CD14-positive monocyte (primary cell): ENCODE measurements around the gene ROR1. TPM values are rescaled to one million over a fixed set of nuclear protein-coding genes. Genes with fewer than 3 reads are reported as not detected.

Experiments used
- DNase-seq, 3 donors: peaks; one replicate each; pipeline ENCODE4 v3.0.0-alpha.2; 2011 to 2022
- H2AFZ ChIP-seq: 2 replicates; pipeline ENCODE4 v1.6.0; 2012; ENCODE audit warnings: mild to moderate bottlenecking, low read depth, low read length, inconsistent platforms; ENCODE audit not compliant: insufficient read depth, poor library complexity, severe bottlenecking
- H3K27ac ChIP-seq, 2 donors: 1 replicate in 1 of 2; 2 replicates in 1 of 2; pipeline ENCODE4 v1.5.1; 2012 to 2013; ENCODE audit warnings: low read length in 2 of 2, control low read depth in 1 of 2, inconsistent platforms in 1 of 2, low read depth in 1 of 2, mild to moderate bottlenecking in 1 of 2
- H3K27me3 ChIP-seq, 2 donors: one replicate each; pipeline versions ENCODE4 v1.6.0 to v1.6.1; 2011 to 2013; ENCODE audit warnings: low read length in 2 of 2; ENCODE audit not compliant: control insufficient read depth in 2 of 2, insufficient read depth in 2 of 2
- H3K36me3 ChIP-seq, 2 donors: replicated peaks in 1 of 2; 1 replicate in 1 of 2; 2 replicates in 1 of 2; pipeline versions ENCODE4 v1.5.1 to v1.6.1; 2012 to 2013; ENCODE audit warnings: low read length in 2 of 2, control low read depth in 1 of 2, inconsistent platforms in 1 of 2, mild to moderate bottlenecking in 1 of 2; ENCODE audit not compliant: insufficient read depth in 2 of 2, control insufficient read depth in 1 of 2
- H3K4me1 ChIP-seq, 2 donors: 1 replicate in 1 of 2; 2 replicates in 1 of 2; pipeline versions ENCODE4 v1.5.1 to v1.6.1; 2012 to 2013; ENCODE audit warnings: low read length in 2 of 2, control low read depth in 1 of 2, inconsistent platforms in 1 of 2, mild to moderate bottlenecking in 1 of 2, moderate library complexity in 1 of 2; ENCODE audit not compliant: insufficient read depth in 2 of 2, control insufficient read depth in 1 of 2
- H3K4me2 ChIP-seq: replicated peaks from 2 replicates; pipeline ENCODE3; 2012; ENCODE audit warnings: low read length, moderate library complexity, mild to moderate bottlenecking; ENCODE audit not compliant: poor library complexity, severe bottlenecking; ENCODE audit errors: extremely low read depth
- H3K4me3 ChIP-seq, 3 experiments: fragments of 200-600 bp in 1 of 3; sonication (generic) in 1 of 3; replicated peaks in 1 of 3; 1 replicate in 2 of 3; 2 replicates in 1 of 3; pipeline ENCODE4 v1.5.1; 2011 to 2013; ENCODE audit warnings: low read length in 3 of 3, mild to moderate bottlenecking in 3 of 3, control low read depth in 2 of 3, low read depth in 2 of 3, inconsistent platforms in 1 of 3, moderate library complexity in 1 of 3
- H3K79me2 ChIP-seq: 2 replicates; pipeline ENCODE4 v1.6.0; 2012; ENCODE audit warnings: mild to moderate bottlenecking, control low read depth, inconsistent platforms, low read length, moderate library complexity; ENCODE audit not compliant: insufficient read depth
- H3K9ac ChIP-seq: 2 replicates; pipeline ENCODE4 v1.6.0; 2017; ENCODE audit warnings: low read length, mild to moderate bottlenecking; ENCODE audit not compliant: insufficient read depth, poor library complexity, severe bottlenecking
- H3K9me3 ChIP-seq, 2 donors: replicated peaks in 1 of 2; 1 replicate in 1 of 2; 2 replicates in 1 of 2; pipeline versions ENCODE4 v1.5.1 to v1.6.1; 2012 to 2013; ENCODE audit warnings: low read length in 2 of 2, control low read depth in 1 of 2; ENCODE audit not compliant: control insufficient read depth in 1 of 2, insufficient read depth in 1 of 2
- H4K20me1 ChIP-seq: 2 replicates; pipeline ENCODE4 v1.6.0; 2012; ENCODE audit warnings: mild to moderate bottlenecking, low read length, control low read depth, moderate library complexity; ENCODE audit not compliant: insufficient read depth
- H3K27ac Mint-ChIP-seq, 7 donors: one replicate each; pipeline ENCODE4 v1.8.0; 2020; ENCODE audit warnings: mild to moderate bottlenecking in 7 of 7, mixed read lengths in 7 of 7, moderate library complexity in 6 of 7, inconsistent platforms in 2 of 7
- H3K27me3 Mint-ChIP-seq, 3 donors: one replicate each; pipeline ENCODE4 v1.8.0; 2021 to 2022; ENCODE audit warnings: low read depth in 3 of 3, mild to moderate bottlenecking in 3 of 3, mixed read lengths in 3 of 3, moderate library complexity in 3 of 3, inconsistent platforms in 1 of 3
- H3K36me3 Mint-ChIP-seq, 2 donors: one replicate each; pipeline ENCODE4 v1.8.0; 2020; ENCODE audit warnings: mixed read lengths in 2 of 2, inconsistent platforms in 1 of 2, mild to moderate bottlenecking in 1 of 2
- H3K4me1 Mint-ChIP-seq: one replicate; pipeline ENCODE4 v1.8.0; 2020; ENCODE audit warnings: mild to moderate bottlenecking, mixed read lengths
- H3K4me3 Mint-ChIP-seq, 2 donors: one replicate each; pipeline ENCODE4 v1.8.0; 2020; ENCODE audit warnings: mild to moderate bottlenecking in 2 of 2, mixed read lengths in 2 of 2, moderate library complexity in 1 of 2
- H3K9me3 Mint-ChIP-seq, 7 donors: one replicate each; pipeline ENCODE4 v1.8.0; 2020 to 2022; ENCODE audit warnings: mixed read lengths in 7 of 7, mild to moderate bottlenecking in 6 of 7, moderate library complexity in 6 of 7, inconsistent platforms in 2 of 7
- WGBS: methylation state at CpG from one replicate; pipeline ENCODE4 v1.1.5; 2013; ENCODE audit warnings: missing lambda C conversion rate; ENCODE audit not compliant: insufficient coverage; 5-methylcytosine and 5-hydroxymethylcytosine counted together
- intact Hi-C, 2 donors: fragments of 100-400 bp; cut with micrococcal nuclease; formaldehyde crosslinking; loops; one replicate each; pipeline versions ENCODE4 v1.15.0 to v1.15.1; 2023
- polyA plus RNA-seq, 3 donors: library from polyadenylated mRNA; depleted of rRNA in 1 of 3; unstranded in 2 of 3; stranded (reverse) in 1 of 3; fragments of 300-500 nt in 2 of 3; fragments of >200 nt in 1 of 3; fragmentation: Illumina TruSeq in 2 of 3; gene quantifications; 1 replicate in 2 of 3; 2 replicates in 1 of 3; pipeline ENCODE4 v1.2.3, GENCODE V29; 2012 to 2021
- TF ChIP-seq, protein P1 (sequence below): fragments of 200-600 bp; IDR thresholded peaks from one replicate; pipeline ENCODE4 v1.8.0; 2022; ENCODE audit warnings: antibody characterized with exemption, mild to moderate bottlenecking

ROR1 gene
- polyA plus RNA-seq, 3 donors, result not detected

DNA sequence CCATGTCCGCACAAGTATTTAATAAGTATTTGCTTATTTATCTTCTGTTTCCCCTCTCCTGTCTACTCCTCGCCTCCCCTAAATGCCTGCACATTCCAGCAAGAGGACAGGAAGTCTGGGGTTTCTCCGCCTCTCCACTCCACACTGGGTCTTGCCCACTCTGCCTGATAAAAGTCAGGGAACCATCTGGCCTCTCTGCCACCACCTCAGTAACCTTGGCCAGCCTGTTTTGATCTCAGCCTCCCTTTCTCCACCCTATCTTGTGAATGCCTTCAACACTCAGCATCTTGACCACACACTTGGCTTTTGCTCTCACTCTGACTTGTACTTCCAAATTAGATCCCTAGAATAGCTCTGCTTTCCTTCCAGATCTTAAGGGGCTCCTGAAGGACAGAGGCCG lies 264.3 kb downstream of the ROR1 start:
- Mint-ChIP-seq H3K4me3 (no peak overlapping the region), H3K4me1 (no peaks in the 10 kb centered on the region), H3K9me3 (peaks cover 0 to 5% (median 0%) of the 10 kb centered on the region in 7 donors), H3K27me3 (no peaks in the 10 kb centered on the region), H3K36me3 (no peaks in the 10 kb centered on the region), H3K27ac (no peak overlapping the region)
- H3K4me2 ChIP-seq, result no peak overlapping the region
- H3K36me3 ChIP-seq, result no peaks in the 10 kb centered on the region
- WGBS, result 91% methylated on average over 3 of the region's 4 CpGs
- no peaks in the 10 kb centered on the region for H3K4me1 ChIP-seq
- H3K27ac ChIP-seq, result no peak overlapping the region
- H3K9me3 ChIP-seq, result no peaks in the 10 kb centered on the region
- no peak overlapping the region for H3K9ac ChIP-seq
- no peaks in the 10 kb centered on the region for H3K79me2 ChIP-seq
- H2AFZ ChIP-seq, result no peak overlapping the region
- TF ChIP-seq, protein P1, sequence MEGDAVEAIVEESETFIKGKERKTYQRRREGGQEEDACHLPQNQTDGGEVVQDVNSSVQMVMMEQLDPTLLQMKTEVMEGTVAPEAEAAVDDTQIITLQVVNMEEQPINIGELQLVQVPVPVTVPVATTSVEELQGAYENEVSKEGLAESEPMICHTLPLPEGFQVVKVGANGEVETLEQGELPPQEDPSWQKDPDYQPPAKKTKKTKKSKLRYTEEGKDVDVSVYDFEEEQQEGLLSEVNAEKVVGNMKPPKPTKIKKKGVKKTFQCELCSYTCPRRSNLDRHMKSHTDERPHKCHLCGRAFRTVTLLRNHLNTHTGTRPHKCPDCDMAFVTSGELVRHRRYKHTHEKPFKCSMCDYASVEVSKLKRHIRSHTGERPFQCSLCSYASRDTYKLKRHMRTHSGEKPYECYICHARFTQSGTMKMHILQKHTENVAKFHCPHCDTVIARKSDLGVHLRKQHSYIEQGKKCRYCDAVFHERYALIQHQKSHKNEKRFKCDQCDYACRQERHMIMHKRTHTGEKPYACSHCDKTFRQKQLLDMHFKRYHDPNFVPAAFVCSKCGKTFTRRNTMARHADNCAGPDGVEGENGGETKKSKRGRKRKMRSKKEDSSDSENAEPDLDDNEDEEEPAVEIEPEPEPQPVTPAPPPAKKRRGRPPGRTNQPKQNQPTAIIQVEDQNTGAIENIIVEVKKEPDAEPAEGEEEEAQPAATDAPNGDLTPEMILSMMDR, result no peak
- no peaks in the 10 kb centered on the region for H4K20me1 ChIP-seq
- DNase-seq, result no peak
- no peaks in the 10 kb centered on the region for H3K27me3 ChIP-seq
- no peak overlapping the region for H3K4me3 ChIP-seq
- intact Hi-C loops, result no loop called here

DNA sequence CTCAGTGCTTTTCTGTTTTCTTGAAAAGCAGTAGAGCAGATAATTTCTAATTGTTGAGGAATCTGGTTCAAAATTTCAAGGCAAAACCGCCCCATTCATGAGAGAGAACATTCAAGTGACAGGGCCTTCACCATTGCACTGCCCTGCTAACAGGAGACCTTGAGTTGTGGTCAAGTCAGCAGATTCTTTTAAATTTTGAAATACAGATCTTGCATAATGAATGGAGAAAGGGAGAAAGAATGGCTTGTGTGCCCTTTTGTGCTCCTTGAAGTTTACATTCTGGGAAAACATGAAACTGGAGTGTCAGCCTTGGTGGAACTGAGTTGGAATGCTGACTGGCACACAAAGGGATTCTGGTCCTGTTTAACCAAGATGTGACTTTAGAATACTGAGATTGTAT lies 265.1 kb downstream of the ROR1 start:
- H3K27me3 Mint-ChIP-seq, result no peaks in the 10 kb centered on the region
- DNase-seq, result no peak
- H2AFZ ChIP-seq, result no peak overlapping the region
- H3K79me2 ChIP-seq, result no peaks in the 10 kb centered on the region
- no peak overlapping the region for H3K4me3 Mint-ChIP-seq
- H3K27me3 ChIP-seq, result no peaks in the 10 kb centered on the region
- no peak overlapping the region for H3K27ac Mint-ChIP-seq
- H3K9me3 ChIP-seq, result no peaks in the 10 kb centered on the region
- no peak overlapping the region for H3K9ac ChIP-seq
- H4K20me1 ChIP-seq, result no peaks in the 10 kb centered on the region
- H3K4me3 ChIP-seq, result no peak overlapping the region
- no peak overlapping the region for H3K27ac ChIP-seq
- no peaks in the 10 kb centered on the region for H3K36me3 ChIP-seq
- intact Hi-C loops, result no loop called here
- H3K4me2 ChIP-seq, result no peak overlapping the region
- peaks cover 0 to 5% (median 0%) of the 10 kb centered on the region in 7 donors for H3K9me3 Mint-ChIP-seq
- H3K36me3 Mint-ChIP-seq, result no peaks in the 10 kb centered on the region
- TF ChIP-seq, protein P1, result no peak
- H3K4me1 ChIP-seq, result no peaks in the 10 kb centered on the region
- no peaks in the 10 kb centered on the region for H3K4me1 Mint-ChIP-seq
- WGBS, result 100% methylated on average over 1 of the region's 1 CpG
